ENCODE measurements around the gene WDR5B.
"Not testable (repeated sequence)": the region's sequence is repeated elsewhere in the genome, so short reads cannot be mapped to it uniquely, and the experiment has no call there.

Gene WDR5B

DNA sequence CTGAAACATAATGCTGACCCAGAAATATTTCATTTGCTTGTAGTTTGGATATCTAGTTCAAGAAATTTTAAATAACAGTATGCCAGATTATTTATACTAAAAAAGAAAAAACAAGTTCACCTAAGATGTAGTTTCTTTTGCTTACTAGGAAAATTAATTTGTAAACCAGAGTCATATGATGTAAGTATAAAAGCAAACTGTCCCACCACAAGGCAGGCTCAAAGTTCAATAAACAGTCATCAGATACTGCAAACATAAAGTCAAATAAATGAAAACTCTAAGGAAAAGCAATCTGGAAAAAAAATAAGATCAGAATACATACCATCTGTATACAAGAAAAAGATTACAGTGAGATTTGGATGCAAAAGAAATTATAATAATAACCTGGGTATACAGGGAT lies 40.2 kb upstream of the WDR5B start:
- no peak overlapping the region for H3K4me3 ChIP-seq (replicated peaks; ENCODE audit: low read depth, low read length)
- no peak for DNase-seq (ENCODE audit: extremely low read depth, low read depth)
- TF ChIP-seq, protein P1, sequence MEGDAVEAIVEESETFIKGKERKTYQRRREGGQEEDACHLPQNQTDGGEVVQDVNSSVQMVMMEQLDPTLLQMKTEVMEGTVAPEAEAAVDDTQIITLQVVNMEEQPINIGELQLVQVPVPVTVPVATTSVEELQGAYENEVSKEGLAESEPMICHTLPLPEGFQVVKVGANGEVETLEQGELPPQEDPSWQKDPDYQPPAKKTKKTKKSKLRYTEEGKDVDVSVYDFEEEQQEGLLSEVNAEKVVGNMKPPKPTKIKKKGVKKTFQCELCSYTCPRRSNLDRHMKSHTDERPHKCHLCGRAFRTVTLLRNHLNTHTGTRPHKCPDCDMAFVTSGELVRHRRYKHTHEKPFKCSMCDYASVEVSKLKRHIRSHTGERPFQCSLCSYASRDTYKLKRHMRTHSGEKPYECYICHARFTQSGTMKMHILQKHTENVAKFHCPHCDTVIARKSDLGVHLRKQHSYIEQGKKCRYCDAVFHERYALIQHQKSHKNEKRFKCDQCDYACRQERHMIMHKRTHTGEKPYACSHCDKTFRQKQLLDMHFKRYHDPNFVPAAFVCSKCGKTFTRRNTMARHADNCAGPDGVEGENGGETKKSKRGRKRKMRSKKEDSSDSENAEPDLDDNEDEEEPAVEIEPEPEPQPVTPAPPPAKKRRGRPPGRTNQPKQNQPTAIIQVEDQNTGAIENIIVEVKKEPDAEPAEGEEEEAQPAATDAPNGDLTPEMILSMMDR (IDR thresholded peaks at IDR 0.05; ENCODE audit: low read depth, low read length, missing control alignments), result no peak

DNA sequence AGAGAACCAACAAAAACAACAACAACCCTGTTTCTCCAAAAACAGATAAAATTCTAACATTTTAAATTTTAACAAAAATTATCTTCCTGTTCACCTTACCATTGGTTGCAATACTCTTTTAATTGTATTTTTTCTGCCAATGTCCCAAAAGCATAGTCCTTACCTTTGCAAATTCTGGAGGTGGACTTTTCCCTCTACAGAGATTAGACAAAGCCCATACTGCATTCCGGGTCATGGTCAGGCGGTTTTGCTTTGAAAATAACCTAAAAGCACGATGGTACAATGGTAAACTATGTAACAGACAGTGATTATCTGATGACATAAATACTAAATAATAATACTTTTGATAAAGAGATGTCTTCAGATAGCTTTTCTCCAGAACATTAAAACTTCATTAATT lies 35.5 kb upstream of the WDR5B start:
- TF ChIP-seq, protein P1 (IDR thresholded peaks at IDR 0.05; ENCODE audit: low read depth, low read length, missing control alignments), result no peak
- no peak overlapping the region for H3K4me3 ChIP-seq (replicated peaks; ENCODE audit: low read depth, low read length)
- no peak for DNase-seq (ENCODE audit: extremely low read depth, low read depth)

DNA sequence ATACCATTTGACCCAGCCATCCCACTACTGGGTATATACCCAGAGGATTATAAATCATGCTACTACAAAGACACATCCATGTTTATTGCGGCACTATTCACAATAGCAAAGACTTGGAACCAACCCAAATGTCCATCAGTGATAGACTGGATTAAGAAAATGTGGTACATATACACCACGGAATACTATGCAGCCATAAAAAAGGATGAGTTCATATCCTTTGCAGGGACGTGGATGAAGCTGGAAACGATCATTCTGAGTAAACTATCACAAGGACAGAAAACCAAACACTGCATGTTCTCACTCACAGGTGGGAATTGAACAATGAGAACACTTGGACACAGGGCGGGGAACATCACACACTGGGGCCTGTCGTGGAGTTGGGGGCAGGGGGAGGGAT lies 32.4 kb upstream of the WDR5B start:
- not testable (repeated sequence) for H3K4me3 ChIP-seq (replicated peaks; ENCODE audit: low read depth, low read length); DNase-seq (ENCODE audit: extremely low read depth, low read depth)

DNA sequence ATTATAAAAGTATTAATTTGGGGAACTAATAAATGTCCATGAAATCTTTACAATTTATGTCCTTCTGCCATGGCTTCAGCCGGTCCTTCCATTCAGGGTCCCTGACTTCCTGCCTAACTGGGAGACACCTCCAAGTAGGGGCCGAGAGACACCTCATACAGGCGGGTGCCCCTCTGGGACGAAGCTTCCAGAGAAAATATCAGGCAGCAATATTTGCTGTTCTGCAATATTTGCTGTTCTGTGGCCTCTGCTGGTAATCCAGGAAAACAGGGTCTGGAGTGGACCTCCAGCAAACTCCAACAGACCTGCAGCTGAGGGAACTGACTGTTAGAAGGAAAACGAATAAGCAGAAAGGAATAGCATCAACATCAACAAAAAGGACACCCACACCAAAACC lies 28.6 kb upstream of the WDR5B start:
- H3K4me3 ChIP-seq (replicated peaks; ENCODE audit: low read depth, low read length); DNase-seq (ENCODE audit: extremely low read depth, low read depth): not testable (repeated sequence)

DNA sequence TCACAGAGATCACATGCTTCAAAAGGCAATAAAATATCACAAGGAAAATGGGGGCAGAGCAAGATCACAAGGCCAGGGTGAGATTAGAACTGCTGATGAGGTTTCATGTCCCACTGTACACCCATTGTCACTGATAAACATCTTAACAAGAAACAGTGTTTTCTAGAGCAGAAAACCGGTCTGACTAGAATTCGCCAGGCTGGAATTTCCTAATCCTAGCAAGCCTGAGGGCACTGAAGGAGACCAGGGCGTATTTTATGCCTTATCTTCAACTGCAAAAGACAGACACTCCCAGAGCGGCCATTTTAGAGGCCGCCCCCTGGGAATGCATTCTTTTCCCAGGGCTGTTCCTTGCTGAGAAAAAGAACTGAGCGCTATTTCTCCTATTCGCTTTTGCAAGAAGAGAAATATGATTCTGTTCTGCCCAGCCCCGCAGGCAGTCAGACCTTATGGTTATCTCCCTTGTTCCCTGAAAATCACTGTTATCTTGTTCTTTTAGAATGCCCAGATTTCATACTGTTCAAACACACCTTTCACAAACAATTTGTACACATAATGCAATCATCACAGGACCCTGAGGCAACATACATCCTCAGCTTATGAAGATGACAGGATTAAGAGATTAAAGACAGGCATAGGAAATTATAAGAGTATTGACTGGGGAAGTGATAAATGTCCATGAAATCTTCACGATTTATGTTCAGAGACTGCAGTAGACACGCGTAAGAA lies 28.1 kb upstream of the WDR5B start:
- not testable (repeated sequence) for DNase-seq (ENCODE audit: extremely low read depth, low read depth); H3K4me3 ChIP-seq (replicated peaks; ENCODE audit: low read depth, low read length)

DNA sequence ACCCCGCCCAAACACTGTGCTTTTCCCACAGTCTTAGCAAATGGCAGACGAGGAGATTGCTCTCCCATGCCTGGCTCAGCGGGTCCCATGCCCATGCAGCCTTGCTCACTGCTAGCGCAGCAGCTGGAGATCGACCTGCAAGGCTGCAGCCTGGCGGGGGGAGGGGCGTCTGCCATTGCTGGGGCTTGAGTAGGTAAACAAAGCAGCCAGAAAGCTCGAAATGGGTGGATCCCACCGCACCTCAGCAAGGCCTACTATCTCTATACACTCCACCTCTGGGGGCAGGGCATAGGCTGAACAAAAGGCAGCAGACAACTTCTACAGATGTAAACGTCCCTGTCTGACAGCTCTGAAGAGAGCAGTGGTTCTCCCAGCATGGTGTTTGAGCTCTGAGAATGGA lies 27.2 kb upstream of the WDR5B start:
- DNase-seq (ENCODE audit: extremely low read depth, low read depth), result no peak
- no peak overlapping the region for H3K4me3 ChIP-seq (replicated peaks; ENCODE audit: low read depth, low read length)
- TF ChIP-seq, protein P1 (IDR thresholded peaks at IDR 0.05; ENCODE audit: low read depth, low read length, missing control alignments), result no peak

DNA sequence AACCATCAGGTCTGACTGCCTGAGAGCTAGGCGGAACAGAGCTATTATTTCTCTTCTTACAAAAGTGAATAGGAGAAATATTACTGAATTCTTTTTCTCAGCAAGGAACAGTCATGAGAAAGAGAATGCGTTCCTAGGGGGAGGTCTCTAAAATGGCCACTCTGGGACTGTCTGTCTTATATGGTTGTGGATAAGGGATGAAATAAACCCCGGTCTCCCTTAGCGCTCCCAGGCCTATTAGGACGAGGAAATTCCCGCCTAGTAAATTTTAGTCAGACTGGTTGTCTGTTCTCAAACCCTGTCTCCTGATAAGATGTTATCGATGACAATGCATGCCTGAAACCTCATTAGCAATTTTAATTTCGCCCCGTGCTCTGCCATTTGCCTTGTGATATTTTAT lies 20.1 kb upstream of the WDR5B start:
- TF ChIP-seq, protein P1 (IDR thresholded peaks at IDR 0.05; ENCODE audit: low read depth, low read length, missing control alignments), result no peak
- no peak for DNase-seq (ENCODE audit: extremely low read depth, low read depth)
- no peak overlapping the region for H3K4me3 ChIP-seq (replicated peaks; ENCODE audit: low read depth, low read length)

DNA sequence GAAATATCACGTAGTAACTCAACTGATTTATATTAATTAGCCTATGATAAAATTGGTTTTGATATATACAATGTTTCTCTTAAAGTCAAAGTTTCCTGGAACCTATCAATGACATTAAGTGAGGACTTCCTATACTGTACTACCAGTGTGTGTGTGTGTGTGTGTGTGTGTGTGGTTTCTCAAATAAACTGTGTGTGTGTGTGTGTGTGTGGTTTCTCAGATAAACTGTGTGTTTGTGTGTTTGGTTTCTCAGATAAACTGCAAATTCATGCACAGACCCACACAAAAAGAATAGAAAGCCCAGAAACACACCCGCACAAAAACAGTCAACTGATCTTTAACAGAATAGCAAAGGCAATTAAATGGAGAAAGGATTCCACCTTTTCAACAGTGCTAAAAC lies 14.5 kb upstream of the WDR5B start:
- no peak for DNase-seq (ENCODE audit: extremely low read depth, low read depth)
- no peak overlapping the region for H3K4me3 ChIP-seq (replicated peaks; ENCODE audit: low read depth, low read length)
- TF ChIP-seq, protein P1 (IDR thresholded peaks at IDR 0.05; ENCODE audit: low read depth, low read length, missing control alignments), result no peak

All from HFF-Myc (cell line).